HG02938 (cell line): ENCODE results near the gene FCAMR.
A peak's percentile ranks its signal among the peaks of the same experiment; 100 is the strongest.
"Not testable (repeated sequence)": the region's sequence is repeated elsewhere in the genome, so short reads cannot be mapped to it uniquely, and the experiment has no call there.

ENCODE experiments used
- ATAC-seq: cut with Tn5 transposase; IDR thresholded peaks from one replicate; pipeline ENCODE4 v1.9.1; 2021; ENCODE audit warnings: mild to moderate bottlenecking, moderate library complexity; ENCODE audit not compliant: unreplicated experiment

Gene FCAMR

GRCh38 chr1:206937425-206937824 is 32.8 kb downstream of the FCAMR start:
- ATAC-seq = no peak

- no peak for ATAC-seq
These were observed 34.7 kb downstream of the FCAMR start for GRCh38 chr1:206935491-206936067.

GRCh38 chr1:206933333-206933945 is 36.8 kb downstream of the FCAMR start:
- ATAC-seq = no peak

- no peak for ATAC-seq
These were observed 38.1 kb downstream of the FCAMR start for GRCh38 chr1:206932177-206932576.

GRCh38 chr1:206931709-206932108 is 38.6 kb downstream of the FCAMR start:
- ATAC-seq = no peak

GRCh38 chr1:206930210-206930798 is 40.0 kb downstream of the FCAMR start:
- peak; percentile 55 for ATAC-seq

GRCh38 chr1:206929524-206929923 is 40.7 kb downstream of the FCAMR start:
- ATAC-seq = no peak

- ATAC-seq = no peak
These were observed 44.0 kb downstream of the FCAMR start for GRCh38 chr1:206926286-206926685.

- peak; percentile 59 for ATAC-seq
These were observed 45.0 kb downstream of the FCAMR start for GRCh38 chr1:206925106-206925736.

GRCh38 chr1:206924592-206925105 is 45.6 kb downstream of the FCAMR start:
- peak; percentile 13 for ATAC-seq

GRCh38 chr1:206923961-206924557 is 46.2 kb downstream of the FCAMR start:
- not testable (repeated sequence) for ATAC-seq

GRCh38 chr1:206923009-206923960 is 47.0 kb downstream of the FCAMR start:
- peak; percentile 38 for ATAC-seq

GRCh38 chr1:206922524-206922923 is 47.7 kb downstream of the FCAMR start:
- ATAC-seq = no peak

- no peak for ATAC-seq
These were observed 48.4 kb downstream of the FCAMR start, which contains the start of gene FCMR for GRCh38 chr1:206921772-206922265. FCMR (minus strand) TSS chr1:206921941; CDS start chr1:206921854, 87 bp downstream.

GRCh38 chr1:206918076-206918475 is 52.2 kb downstream of the FCAMR start:
- ATAC-seq = no peak

- ATAC-seq = no peak
These were observed 54.1 kb downstream of the FCAMR start for GRCh38 chr1:206916000-206916709.

- no peak for ATAC-seq
These were observed 55.1 kb downstream of the FCAMR start for GRCh38 chr1:206915030-206915735.

GRCh38 chr1:206913766-206914537 is 56.3 kb downstream of the FCAMR start:
- no peak for ATAC-seq
